Measurements from ENCODE around the gene DCBLD1. TPM values are rescaled to one million over a fixed set of nuclear protein-coding genes. Genes with fewer than 3 reads are reported as not detected.

Gene DCBLD1
- total RNA-seq, 1 experiment from 2014 or later = 19.5 TPM

- Histone ChIP-seq H2AFZ (ENCODE audit: low read depth, low read length, poor library complexity, severe bottlenecking) (no peak overlapping the region), H3K9me2 (ENCODE audit: insufficient read depth) (no peaks in the 10 kb centered on the region), H3K9me3 (ENCODE audit: control insufficient read depth in 1 of 2, insufficient read depth in 1 of 2, low read depth in 1 of 2, low read length in 2 of 2) (no peaks in the 10 kb centered on the region), H3K27ac (ENCODE audit: low read depth, low read length) (no peak overlapping the region), H3K9ac (ENCODE audit: low read length) (no peak overlapping the region), H3K27me3 (ENCODE audit: insufficient read depth, low read length) (no peaks in the 10 kb centered on the region), H4K20me1 (ENCODE audit: insufficient read depth) (no peaks in the 10 kb centered on the region), H3K4me2 (ENCODE audit: low read length) (peak overlapping the region; percentile 9; the same call in 1 of the 2 replicates), H3K36me3 (ENCODE audit: control insufficient read depth in 1 of 2, insufficient read depth in 2 of 2, low read length in 2 of 2) (peaks cover 0 to 10% of the 10 kb centered on the region in 2 experiments; a peak in 2 of 4 replicates), H3K4me1 (ENCODE audit: control insufficient read depth in 1 of 2, insufficient read depth in 2 of 2, low read length in 2 of 2) (peaks cover 7 to 10% of the 10 kb centered on the region in 2 experiments; a peak in 2 of 4 replicates), H3K4me3 (replicated peaks in 1 of 2; ENCODE audit: low read depth in 1 of 2, low read length in 2 of 2) (no peak overlapping the region), H3K79me2 (ENCODE audit: insufficient read depth, low read length) (no peaks in the 10 kb centered on the region)
- ATAC-seq = peak; percentile 54
- DNase-seq (ENCODE audit: low read depth, low spot score) = no peak
- ChIA-PET RAD21 (ENCODE audit: low non-redundant PET in 1 of 2, low total read pairs in 2 of 2, uncharacterized antibody in 2 of 2, unreplicated experiment in 2 of 2) (no interaction called here), POLR2A (no interaction called here), CTCF (no interaction called here)
- intact Hi-C loops (cut with micrococcal nuclease) = no loop called here
- no TSS peak for BruUV-seq (replicated peaks)
- TF ChIP-seq ZNF274 (IDR thresholded peaks at IDR 0.05; ENCODE audit: low read depth, low read length) = no peak
- no peak for TF ChIP-seq ELF1 (IDR thresholded peaks at IDR 0.05; ENCODE audit: borderline replicate concordance, low read depth)
- no peak for TF ChIP-seq SRF (IDR thresholded peaks at IDR 0.05; ENCODE audit: low read depth)
- TF ChIP-seq TCF7L2 (IDR thresholded peaks at IDR 0.05; ENCODE audit: borderline replicate concordance, extremely low read depth, insufficient read depth, insufficient read length) = no peak
- no peak for TF ChIP-seq CTCF (IDR thresholded peaks at IDR 0.05 in 2 of 3, conservative IDR thresholded peaks at IDR 0.05 in 1 of 3; ENCODE audit: borderline replicate concordance in 1 of 3, insufficient read depth in 1 of 3, low read depth in 2 of 3, low read length in 2 of 3)
- no peak for TF ChIP-seq RAD21 (IDR thresholded peaks at IDR 0.05; ENCODE audit: low read depth)
- TF ChIP-seq EGR1 (IDR thresholded peaks at IDR 0.05; ENCODE audit: low read depth) = no peak
- no peak for TF ChIP-seq SP1 (IDR thresholded peaks at IDR 0.05; ENCODE audit: low read depth)
- 0 out of 2 replicates have a peak, but pooled peaks have one; percentile 51 for TF ChIP-seq ATF3 (IDR thresholded peaks at IDR 0.05)
- no peak for TF ChIP-seq ZBTB33 (IDR thresholded peaks at IDR 0.05; ENCODE audit: extremely low read depth, insufficient replicate concordance, low read length)
- TF ChIP-seq YY1 (IDR thresholded peaks at IDR 0.05; ENCODE audit: extremely low read depth, insufficient replicate concordance, low read depth, low read length) = no peak
- no peak for TF ChIP-seq REST (IDR thresholded peaks at IDR 0.05; ENCODE audit: low read depth)
- 0 out of 2 replicates have a peak, but pooled peaks have one; percentile 26 for TF ChIP-seq MAX (IDR thresholded peaks at IDR 0.05)
- TF ChIP-seq EZH2 (IDR thresholded peaks at IDR 0.05) = no peak
- TF ChIP-seq POLR2AphosphoS5 (IDR thresholded peaks at IDR 0.05; ENCODE audit: low read depth, low read length) = 0 out of 2 replicates have a peak, but pooled peaks have one; percentile 24
- no peak for TF ChIP-seq ZFX (IDR thresholded peaks at IDR 0.05)
- no peak for TF ChIP-seq SIN3A (IDR thresholded peaks at IDR 0.05; ENCODE audit: low read depth)
- 0 out of 2 replicates have a peak, but pooled peaks have one; percentile 28 for TF ChIP-seq CBX3 (IDR thresholded peaks at IDR 0.05; ENCODE audit: low read depth)
- peak; percentile 81 for TF ChIP-seq CEBPB (IDR thresholded peaks at IDR 0.05; ENCODE audit: low read depth)
- TF ChIP-seq FOSL1 (IDR thresholded peaks at IDR 0.05; ENCODE audit: low read depth) = no peak
- TF ChIP-seq POLR2A (IDR thresholded peaks at IDR 0.05; ENCODE audit: borderline replicate concordance, extremely low read depth, insufficient read depth, insufficient read length) = no peak
- no peak for TF ChIP-seq JUND (IDR thresholded peaks at IDR 0.05)
Measured at GRCh38 chr6:117536317-117536716, 53.8 kb downstream of the DCBLD1 start.
